Activated CD8-positive, alpha-beta memory T cell treated with anti-CD3 and anti-CD28 coated beads for 4 hours (primary cell): Measurements from ENCODE around the gene P2RY6.

Source experiments
- DNase-seq, 2 donors: peaks; one replicate each; pipeline ENCODE4 v3.0.0-alpha.2; 2020; ENCODE audit warnings: low read depth in 2 of 2

The P2RY6 gene

GRCh38 chr11:73316422-73316821 lies 44.3 kb downstream of the P2RY6 start:
- DNase-seq: no peak

GRCh38 chr11:73317373-73317772 lies 45.2 kb downstream of the P2RY6 start:
- DNase-seq: no peak

- no peak for DNase-seq
Observed at GRCh38 chr11:73317803-73318202, 45.7 kb downstream of the P2RY6 start.

- DNase-seq: no peak
Observed at GRCh38 chr11:73318501-73319011, 46.4 kb downstream of the P2RY6 start.

- DNase-seq: no peak
Observed at GRCh38 chr11:73320763-73321603, 48.8 kb downstream of the P2RY6 start.

- DNase-seq: no peak
Observed at GRCh38 chr11:73321604-73322381, 49.7 kb downstream of the P2RY6 start.

GRCh38 chr11:73322382-73323306 lies 50.5 kb downstream of the P2RY6 start:
- no peak for DNase-seq

- no peak for DNase-seq
Observed at GRCh38 chr11:73323464-73323863, 51.3 kb downstream of the P2RY6 start.

GRCh38 chr11:73324116-73324515 lies 52.0 kb downstream of the P2RY6 start:
- no peak for DNase-seq

GRCh38 chr11:73324665-73325035 lies 52.5 kb downstream of the P2RY6 start:
- no peak for DNase-seq

GRCh38 chr11:73325036-73325981 lies 53.2 kb downstream of the P2RY6 start:
- DNase-seq: no peak

GRCh38 chr11:73326929-73327811 lies 55.0 kb downstream of the P2RY6 start:
- DNase-seq: no peak

- no peak for DNase-seq
Observed at GRCh38 chr11:73327812-73328364, 55.8 kb downstream of the P2RY6 start.

GRCh38 chr11:73330569-73331093 lies 58.5 kb downstream of the P2RY6 start:
- no peak for DNase-seq

GRCh38 chr11:73331138-73331916 lies 59.2 kb downstream of the P2RY6 start:
- DNase-seq: no peak

- DNase-seq: no peak
Observed at GRCh38 chr11:73333173-73333572, 61.0 kb downstream of the P2RY6 start.

- DNase-seq: no peak
Observed at GRCh38 chr11:73333640-73334383, 61.7 kb downstream of the P2RY6 start.
